Activated naive CD4-positive, alpha-beta T cell treated with anti-CD3 and anti-CD28 coated beads, Interleukin-2, amount 50 U/mL, for 72 hours (primary cell): ENCODE results near the gene LCNL1. TPM values are rescaled to one million over a fixed set of nuclear protein-coding genes. Genes with fewer than 3 reads are reported as not detected.
"Not testable (repeated sequence)": the region's sequence is repeated elsewhere in the genome, so short reads cannot be mapped to it uniquely, and the experiment has no call there.

Experiments used
- ATAC-seq, 2 donors: fragments of 150-1000 bp; cut with Tn5 transposase; 2 replicates each; pipeline ENCODE4 v1.10.0; 2021; ENCODE audit warnings: mild to moderate bottlenecking in 2 of 2, moderate library complexity in 2 of 2
- DNase-seq, 2 donors: peaks; one replicate each; pipeline ENCODE4 v3.0.0; 2021 to 2022; ENCODE audit warnings: low spot score in 2 of 2
- H3K27ac Mint-ChIP-seq, 2 donors: one replicate each; pipeline ENCODE4 v1.8.0; 2022; ENCODE audit warnings: mild to moderate bottlenecking in 2 of 2, mixed read lengths in 2 of 2
- H3K36me3 Mint-ChIP-seq, 2 donors: one replicate each; pipeline ENCODE4 v1.8.0; 2022; ENCODE audit warnings: mixed read lengths in 2 of 2
- H3K9me3 Mint-ChIP-seq, 2 donors: one replicate each; pipeline ENCODE4 v1.8.0; 2022; ENCODE audit warnings: mixed read lengths in 2 of 2
- total RNA-seq, 2 donors: library from RNA; stranded (reverse); gene quantifications; one replicate each; pipeline ENCODE4 v1.2.3, GENCODE V29; 2022

Gene LCNL1
- total RNA-seq, 2 donors from 2014 or later: not detected

DNA sequence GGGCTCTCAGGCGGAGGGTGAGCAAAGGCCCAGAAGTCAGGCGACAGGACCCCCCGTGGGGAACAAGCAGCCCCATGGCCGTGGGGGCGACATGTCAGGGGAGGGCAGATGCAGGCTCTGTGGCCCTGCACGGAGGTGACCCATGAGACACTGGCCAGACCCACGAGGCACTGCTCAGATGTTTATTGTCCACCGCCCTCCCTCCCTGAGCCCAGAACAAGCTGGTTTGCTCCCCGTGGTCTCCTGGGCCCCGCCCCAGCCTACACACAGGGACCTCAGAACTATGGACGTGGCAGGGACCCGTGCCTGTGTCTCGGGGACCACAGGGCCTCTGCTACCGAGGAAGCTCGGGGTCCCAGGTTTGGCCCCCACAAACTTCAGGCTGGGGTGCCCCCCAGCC lies 47.2 kb downstream of the LCNL1 start:
- ATAC-seq (no peak), DNase-seq (no peak)
- H3K27ac Mint-ChIP-seq: peak overlapping the region; percentile 22 to 68
- H3K9me3 Mint-ChIP-seq: no peaks in the 10 kb centered on the region
- no peaks in the 10 kb centered on the region for H3K36me3 Mint-ChIP-seq

DNA sequence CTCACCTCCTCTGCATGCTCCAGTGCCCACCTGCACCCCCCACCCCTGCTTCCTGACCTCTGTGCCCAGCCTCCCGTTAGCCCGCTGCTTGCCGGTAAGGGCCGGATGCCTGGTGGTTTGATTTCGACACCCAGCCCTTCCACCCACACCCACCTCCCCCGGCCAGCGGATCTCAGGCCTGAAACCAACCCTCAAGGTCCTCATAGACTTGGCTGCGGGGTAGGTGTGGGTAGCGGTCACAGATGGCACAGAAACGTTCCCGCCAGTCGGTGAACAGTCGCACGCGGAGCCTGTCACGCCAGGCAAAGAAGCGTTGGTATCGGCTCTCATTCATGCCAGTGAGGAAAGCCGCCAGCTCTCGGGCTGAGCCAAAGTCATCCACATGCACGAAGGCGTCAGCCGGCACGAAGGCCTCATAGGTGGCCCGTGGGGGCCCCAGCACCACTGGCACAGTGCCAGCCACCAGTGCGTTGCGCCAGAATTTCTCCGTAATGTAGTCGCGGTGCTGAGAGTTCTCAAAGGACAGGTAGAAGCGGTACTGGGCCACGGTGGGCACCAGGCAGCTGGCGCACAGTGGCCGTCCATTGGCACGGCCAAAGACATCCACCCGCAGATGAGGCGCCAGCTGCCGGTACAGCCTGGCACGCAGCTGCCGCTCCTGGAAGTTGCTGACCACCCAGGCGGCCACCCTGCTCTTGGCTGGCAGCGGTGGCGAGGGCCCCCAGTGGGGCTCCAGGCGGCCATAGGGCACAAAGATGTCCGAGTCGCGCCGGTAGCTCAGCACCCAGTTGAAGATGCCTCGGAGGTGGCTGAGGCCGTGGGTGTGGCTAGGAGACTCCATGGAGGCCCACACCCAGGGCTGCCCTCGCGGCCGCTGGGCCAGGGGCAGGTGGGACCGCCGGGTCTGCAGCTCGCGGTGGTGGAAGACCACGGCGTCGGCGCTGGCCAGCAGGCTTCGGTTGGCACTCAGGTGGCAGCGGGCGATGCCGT lies 48.0 kb downstream of the LCNL1 start:
- ATAC-seq: peak in 1 of 2 donors; percentile 21
- no peaks in the 10 kb centered on the region for H3K36me3 Mint-ChIP-seq
- peak overlapping the region; percentile 22 to 68 for H3K27ac Mint-ChIP-seq
- peak in 1 of 2 donors; percentile 83 for DNase-seq
- H3K9me3 Mint-ChIP-seq: no peaks in the 10 kb centered on the region

DNA sequence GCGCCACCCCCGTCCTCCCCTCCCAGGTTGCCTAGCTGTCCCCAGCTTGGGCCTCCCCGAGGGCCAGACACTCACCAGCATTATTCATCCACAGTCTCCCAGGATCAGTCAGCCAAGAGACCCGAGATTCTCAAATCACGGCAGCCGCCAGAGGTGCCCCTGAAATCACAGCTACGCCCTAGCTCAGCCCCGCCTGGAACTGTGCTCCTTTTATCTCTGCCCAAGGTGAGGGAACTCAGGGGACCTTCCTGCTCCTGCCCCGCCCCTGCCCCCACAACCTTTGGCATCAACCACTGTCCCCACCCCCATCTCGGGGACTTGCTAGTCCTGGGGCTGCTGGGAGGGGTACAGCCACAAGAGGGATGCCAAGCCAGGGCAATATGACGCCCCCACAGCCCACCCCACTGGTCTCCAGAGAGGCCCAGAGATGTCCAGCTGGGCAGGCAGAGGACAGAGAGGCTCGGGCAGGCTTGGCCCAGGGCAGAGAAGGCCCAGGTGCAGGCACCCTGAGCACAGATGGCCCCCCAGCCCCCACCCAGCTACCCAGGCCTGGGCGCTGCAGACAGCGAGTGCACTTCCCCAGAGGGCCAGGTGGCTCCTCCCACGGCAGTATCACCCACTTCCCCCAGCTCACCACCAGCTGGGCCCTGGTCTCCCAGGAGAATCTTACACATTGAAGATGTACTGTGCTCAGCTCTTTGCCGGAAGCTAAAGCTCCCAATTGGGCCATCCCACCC lies 49.3 kb downstream of the LCNL1 start, which contains the start of gene FUT7:
TSS of gene FUT7 (minus strand) at position 185 of the 737 bp plus-strand sequence. CDS start at position 88, 97 bp downstream.
- no peaks in the 10 kb centered on the region for H3K9me3 Mint-ChIP-seq
- DNase-seq (no peak), ATAC-seq (peak in 1 of 2 donors; percentile 6)
- H3K36me3 Mint-ChIP-seq: no peaks in the 10 kb centered on the region
- peak within 1 kb of the TSS in 1 of 2 donors; percentile 68 for H3K27ac Mint-ChIP-seq

DNA sequence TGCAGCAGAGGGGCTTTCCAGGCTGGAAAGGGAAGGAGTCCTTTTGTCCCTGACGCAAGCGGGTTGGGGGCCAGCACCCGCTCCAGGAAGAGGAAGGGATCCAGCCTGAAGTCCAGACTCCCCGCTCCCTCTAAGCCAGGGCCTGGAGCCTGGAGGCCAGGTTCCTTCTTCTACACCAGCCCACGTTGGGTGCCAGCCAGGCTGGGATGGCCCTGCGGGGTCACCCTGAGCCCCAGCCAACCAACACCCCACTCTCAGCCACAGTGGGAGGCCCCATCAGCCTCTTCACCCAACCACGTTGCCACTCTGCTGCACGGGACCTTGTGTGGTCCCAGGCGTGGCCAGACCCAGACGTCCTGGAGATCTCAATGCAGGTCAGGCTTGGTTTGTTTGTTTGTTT lies 50.1 kb downstream of the LCNL1 start:
- Mint-ChIP-seq H3K36me3 (no peaks in the 10 kb centered on the region), H3K9me3 (no peaks in the 10 kb centered on the region), H3K27ac (no peak overlapping the region)
- no peak for DNase-seq
- no peak for ATAC-seq

DNA sequence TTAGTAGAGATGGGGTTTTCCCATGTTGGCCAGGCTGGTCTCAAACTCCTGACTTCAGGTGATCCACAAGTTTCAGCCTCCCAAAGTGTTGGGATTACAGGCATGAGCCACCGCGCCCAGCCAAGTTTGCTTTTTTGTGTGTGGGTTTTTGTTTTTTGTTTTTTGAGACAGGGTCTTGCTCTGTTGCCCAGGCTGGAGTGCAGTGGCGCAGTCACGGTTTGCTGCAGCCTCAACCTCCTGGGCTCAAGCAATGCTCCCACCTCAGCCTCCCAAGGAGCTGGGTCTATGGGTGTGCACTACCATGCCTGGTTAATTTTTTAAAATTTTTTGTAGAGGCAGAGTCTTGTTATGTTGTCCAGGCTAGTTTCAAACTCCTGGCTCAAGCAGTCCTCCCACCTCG lies 50.7 kb downstream of the LCNL1 start:
- H3K27ac Mint-ChIP-seq, ATAC-seq, H3K9me3 Mint-ChIP-seq, H3K36me3 Mint-ChIP-seq, DNase-seq: not testable (repeated sequence)

DNA sequence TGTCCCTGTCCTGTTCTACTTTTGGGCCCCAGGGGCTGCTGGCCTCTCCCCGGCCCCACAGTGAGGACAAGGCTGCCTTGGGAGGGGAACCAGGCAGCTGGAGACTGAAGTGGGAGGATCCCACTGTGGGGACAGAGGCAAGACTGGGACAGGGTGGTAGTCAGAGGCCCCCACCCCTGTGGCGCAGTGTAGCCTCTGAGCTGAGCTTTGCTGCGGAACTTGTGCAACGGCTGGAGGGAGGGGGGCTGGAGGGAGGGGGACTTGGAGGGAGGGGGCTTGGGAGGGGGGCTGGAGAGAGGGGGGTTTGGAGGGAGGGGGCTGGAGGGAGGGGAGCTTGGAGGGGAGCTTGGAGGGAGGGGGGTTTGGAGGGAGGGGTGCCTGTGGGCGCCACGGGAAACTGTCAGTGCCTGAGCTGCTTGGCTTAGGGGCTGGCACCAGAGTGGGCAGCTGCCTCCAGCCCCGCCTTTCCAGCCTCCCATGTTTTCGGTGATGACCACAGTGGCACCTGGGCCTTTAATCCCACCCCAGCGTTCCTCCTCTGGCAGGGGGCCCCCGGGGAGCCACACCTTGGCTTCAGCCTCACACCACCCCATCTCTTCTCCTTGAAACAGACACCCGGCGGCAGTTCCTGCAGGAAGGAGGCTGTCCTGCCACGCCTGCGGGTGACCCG lies 51.4 kb downstream of the LCNL1 start:
- no peak for ATAC-seq
- Mint-ChIP-seq H3K9me3 (no peaks in the 10 kb centered on the region), H3K27ac (peak overlapping the region; percentile 22 to 60), H3K36me3 (no peaks in the 10 kb centered on the region)
- DNase-seq: no peak

DNA sequence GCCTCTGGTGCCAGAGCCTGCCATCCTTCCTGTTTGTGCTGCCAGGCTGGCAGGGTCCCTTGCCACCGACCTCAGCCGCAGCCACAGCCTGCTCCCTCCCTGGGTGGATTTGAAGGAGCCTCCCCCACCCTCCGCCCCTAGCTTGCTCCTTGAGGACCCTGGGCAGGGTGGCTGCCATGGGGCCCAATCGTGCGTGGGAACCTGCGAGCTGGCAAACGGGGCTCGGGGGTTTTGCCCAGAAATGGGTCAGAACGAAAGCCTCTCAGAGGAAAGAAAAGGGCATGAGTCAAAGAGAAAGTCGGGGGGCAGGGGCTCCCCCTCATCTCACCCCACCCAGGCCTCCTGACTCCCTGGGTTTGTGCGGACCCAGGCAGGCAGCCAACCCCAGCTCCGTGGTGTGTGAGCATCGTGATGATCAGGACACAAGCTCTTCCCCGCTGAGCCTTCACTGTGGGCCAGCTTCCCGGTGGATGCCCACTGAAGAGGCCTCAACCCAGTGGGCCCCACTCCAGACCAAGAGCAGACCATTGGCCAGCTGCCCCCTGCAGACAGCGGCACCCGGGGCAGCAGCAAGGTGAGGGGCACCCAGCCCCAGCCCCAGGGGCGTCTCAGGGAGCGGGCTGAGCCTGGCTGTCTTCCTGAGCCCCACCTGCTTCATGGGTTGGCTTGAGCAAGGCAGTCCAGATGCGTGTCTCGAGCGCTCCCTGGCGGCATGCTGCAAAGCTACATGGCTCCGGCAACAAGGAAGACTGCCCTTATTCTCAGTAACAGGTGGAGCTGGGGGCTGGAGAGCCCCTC lies 52.1 kb downstream of the LCNL1 start:
- peak; percentile 87 for DNase-seq
- H3K36me3 Mint-ChIP-seq: no peaks in the 10 kb centered on the region
- peak; percentile 84 to 88 for ATAC-seq
- H3K9me3 Mint-ChIP-seq: no peaks in the 10 kb centered on the region
- H3K27ac Mint-ChIP-seq: peak overlapping the region; percentile 22 to 60

Other genes with a start within 250 kb of the LCNL1 start
- 1 to 10 TPM in 1 of 2 donors, under 1 TPM in 1; 0.89 to 1.6 TPM for gene LCN10, start 240.1 kb upstream of the LCNL1 start, total RNA-seq
- gene LCN6, start 234.5 kb upstream of the LCNL1 start, total RNA-seq: not detected
- gene LCN8, start 224.8 kb upstream of the LCNL1 start, total RNA-seq: not detected
- gene LCN15, start 218.5 kb upstream of the LCNL1 start, total RNA-seq: not detected
- gene TMEM141, start 191.6 kb upstream of the LCNL1 start, total RNA-seq: 10 to 100 TPM; 31.1 to 46.8 TPM
- 1 to 10 TPM in 1 of 2 donors, under 1 TPM in 1; 0.18 to 1.3 TPM for gene CCDC183, start 186.7 kb upstream of the LCNL1 start, total RNA-seq
- 100 to 1,000 TPM in 1 of 2 donors, 10 to 100 TPM in 1; 79.3 to 101 TPM for gene RABL6, start 175.0 kb upstream of the LCNL1 start, total RNA-seq
- 1 to 10 TPM; 3.7 to 6.7 TPM for gene AJM1, start 140.5 kb upstream of the LCNL1 start, total RNA-seq
- gene PHPT1, start 133.6 kb upstream of the LCNL1 start, total RNA-seq: 100 to 1,000 TPM; 129 to 167 TPM
- 10 to 100 TPM; 17.7 to 21.5 TPM for gene MAMDC4, start 130.6 kb upstream of the LCNL1 start, total RNA-seq
- gene EDF1, start 116.7 kb upstream of the LCNL1 start, total RNA-seq: 100 to 1,000 TPM; 272 to 274 TPM
- 10 to 100 TPM; 53.7 to 56.5 TPM for gene TRAF2, start 96.5 kb upstream of the LCNL1 start, total RNA-seq
- 100 to 1,000 TPM in 1 of 2 donors, 10 to 100 TPM in 1; 66.9 to 107 TPM for gene FBXW5, start 38.3 kb upstream of the LCNL1 start, total RNA-seq
- gene C8G, start 37.8 kb upstream of the LCNL1 start, total RNA-seq: 1 to 10 TPM; 1.5 to 2.5 TPM
- gene LCN12, start 30.7 kb upstream of the LCNL1 start, total RNA-seq: 1 to 10 TPM in 1 of 2 donors, under 1 TPM in 1; 0.64 to 2.0 TPM
- gene PTGDS, start 5.5 kb upstream of the LCNL1 start, total RNA-seq: not detected
- 10 to 100 TPM; 36.7 to 64.5 TPM for gene PAXX, start 9.4 kb downstream of the LCNL1 start, total RNA-seq
- not detected for gene CLIC3, start 13.6 kb downstream of the LCNL1 start, total RNA-seq
- 10 to 100 TPM; 17.8 to 21.9 TPM for gene ABCA2, start 45.2 kb downstream of the LCNL1 start, total RNA-seq
- 1 to 10 TPM; 1.4 to 1.6 TPM for gene FUT7, start 49.1 kb downstream of the LCNL1 start, total RNA-seq
- gene NPDC1, start 63.2 kb downstream of the LCNL1 start, total RNA-seq: 10 to 100 TPM; 29.4 to 34.2 TPM
- under 1 TPM in 1 of 2 donors, not detected in 1; 0.27 TPM for gene ENTPD2, start 71.1 kb downstream of the LCNL1 start, total RNA-seq
- gene SAPCD2, start 87.6 kb downstream of the LCNL1 start, total RNA-seq: 10 to 100 TPM in 1 of 2 donors, 1 to 10 TPM in 1; 3.5 to 13.3 TPM
- 10 to 100 TPM in 1 of 2 donors, 1 to 10 TPM in 1; 7.5 to 28.2 TPM for gene UAP1L1, start 94.5 kb downstream of the LCNL1 start, total RNA-seq
- 10 to 100 TPM; 23.8 to 41.4 TPM for gene MAN1B1, start 104.0 kb downstream of the LCNL1 start, total RNA-seq
- 100 to 1,000 TPM; 172 to 236 TPM for gene DPP7, start 131.7 kb downstream of the LCNL1 start, total RNA-seq
- under 1 TPM in 1 of 2 donors, not detected in 1; 0.10 TPM for gene GRIN1, start 156.2 kb downstream of the LCNL1 start, total RNA-seq
- not detected for gene LRRC26, start 187.1 kb downstream of the LCNL1 start, total RNA-seq
- not detected for gene TMEM210, start 189.1 kb downstream of the LCNL1 start, total RNA-seq
- 10 to 100 TPM; 48.1 to 68.3 TPM for gene ANAPC2, start 205.6 kb downstream of the LCNL1 start, total RNA-seq
- gene SSNA1, start 205.7 kb downstream of the LCNL1 start, total RNA-seq: 10 to 100 TPM; 37.1 to 64.0 TPM
- 1 to 10 TPM; 5.7 to 7.3 TPM for gene TPRN, start 217.7 kb downstream of the LCNL1 start, total RNA-seq
- gene TMEM203, start 222.7 kb downstream of the LCNL1 start, total RNA-seq: 10 to 100 TPM; 15.3 to 27.1 TPM
- 10 to 100 TPM; 31.7 to 48.5 TPM for gene NDOR1, start 222.7 kb downstream of the LCNL1 start, total RNA-seq
- 1 to 10 TPM; 3.1 to 9.4 TPM for gene RNF208, start 239.2 kb downstream of the LCNL1 start, total RNA-seq
- gene CYSRT1, start 242.2 kb downstream of the LCNL1 start, total RNA-seq: under 1 TPM; 0.34 to 0.64 TPM
- not detected for gene RNF224, start 244.5 kb downstream of the LCNL1 start, total RNA-seq
- gene SLC34A3, start 247.9 kb downstream of the LCNL1 start, total RNA-seq: under 1 TPM in 1 of 2 donors, not detected in 1; 0.12 TPM